GM10266 (cell line): Measurements from ENCODE around the gene SOX4.
"Not testable (repeated sequence)": the region's sequence is repeated elsewhere in the genome, so short reads cannot be mapped to it uniquely, and the experiment has no call there.

Source experiments
- DNase-seq: peaks from one replicate; pipeline ENCODE4 v3.0.0; 2012; ENCODE audit errors: extremely low spot score
- TF ChIP-seq, protein P1 (sequence below): IDR thresholded peaks from 2 replicates; pipeline ENCODE4 v1.5.1; 2012; ENCODE audit warnings: mild to moderate bottlenecking, low read depth; ENCODE audit not compliant: control insufficient read depth, insufficient read depth; ENCODE audit errors: missing control alignments

Gene SOX4

GRCh38 chr6:21593412-21593926 is at the start of gene SOX4:
Gene SOX4 (plus strand): TSS chr6:21593751. CDS start chr6:21594535, 784 bp downstream.
- peak; percentile 89 for DNase-seq
- TF ChIP-seq, protein P1, sequence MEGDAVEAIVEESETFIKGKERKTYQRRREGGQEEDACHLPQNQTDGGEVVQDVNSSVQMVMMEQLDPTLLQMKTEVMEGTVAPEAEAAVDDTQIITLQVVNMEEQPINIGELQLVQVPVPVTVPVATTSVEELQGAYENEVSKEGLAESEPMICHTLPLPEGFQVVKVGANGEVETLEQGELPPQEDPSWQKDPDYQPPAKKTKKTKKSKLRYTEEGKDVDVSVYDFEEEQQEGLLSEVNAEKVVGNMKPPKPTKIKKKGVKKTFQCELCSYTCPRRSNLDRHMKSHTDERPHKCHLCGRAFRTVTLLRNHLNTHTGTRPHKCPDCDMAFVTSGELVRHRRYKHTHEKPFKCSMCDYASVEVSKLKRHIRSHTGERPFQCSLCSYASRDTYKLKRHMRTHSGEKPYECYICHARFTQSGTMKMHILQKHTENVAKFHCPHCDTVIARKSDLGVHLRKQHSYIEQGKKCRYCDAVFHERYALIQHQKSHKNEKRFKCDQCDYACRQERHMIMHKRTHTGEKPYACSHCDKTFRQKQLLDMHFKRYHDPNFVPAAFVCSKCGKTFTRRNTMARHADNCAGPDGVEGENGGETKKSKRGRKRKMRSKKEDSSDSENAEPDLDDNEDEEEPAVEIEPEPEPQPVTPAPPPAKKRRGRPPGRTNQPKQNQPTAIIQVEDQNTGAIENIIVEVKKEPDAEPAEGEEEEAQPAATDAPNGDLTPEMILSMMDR = no peak

- DNase-seq = not testable (repeated sequence)
Observed at GRCh38 chr6:21552286-21552685, 41.3 kb upstream of the SOX4 start.

DNA sequence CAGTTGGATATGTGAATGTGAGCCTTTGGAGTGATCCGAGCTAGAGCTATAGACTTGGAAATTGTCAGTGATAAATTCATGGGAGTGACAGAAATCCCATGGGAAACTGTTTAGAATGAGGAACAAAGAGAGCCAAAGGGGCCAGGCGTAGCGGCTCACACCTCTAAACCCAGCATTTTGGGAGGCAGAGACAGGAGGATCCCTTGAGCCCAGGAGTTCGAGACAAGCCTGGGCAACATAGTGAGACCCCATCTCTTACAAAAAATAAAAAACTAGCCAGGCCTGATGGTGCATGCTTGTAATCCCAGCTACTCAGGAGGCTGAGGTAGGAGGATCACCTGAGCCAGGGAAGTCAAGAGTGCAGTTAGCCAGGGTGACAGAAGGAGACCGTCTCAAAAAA is 39.3 kb upstream of the SOX4 start:
- TF ChIP-seq, protein P1 = no peak
- no peak for DNase-seq

GRCh38 chr6:21555197-21555596 is 38.4 kb upstream of the SOX4 start:
- DNase-seq = no peak
- TF ChIP-seq, protein P1 = no peak

DNA sequence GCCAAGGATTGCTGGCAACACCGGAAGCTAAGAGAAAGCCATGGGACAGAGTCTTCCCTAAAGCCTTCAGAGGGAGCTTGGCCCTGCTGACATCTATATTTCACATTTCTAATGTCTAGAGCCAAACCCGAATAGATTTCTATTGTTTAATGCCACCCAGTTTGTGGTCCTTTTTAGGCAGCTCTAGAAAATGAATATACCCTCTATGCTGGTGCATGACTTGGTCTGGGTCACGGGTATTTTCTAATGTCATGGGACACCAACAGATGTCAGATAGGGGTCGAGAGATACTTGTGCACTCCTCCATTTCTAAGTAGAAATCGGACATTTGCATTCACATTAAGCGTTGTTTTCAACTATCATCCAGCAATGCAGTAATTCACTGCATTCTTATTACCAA is 37.0 kb upstream of the SOX4 start:
- TF ChIP-seq, protein P1 = no peak

GRCh38 chr6:21556968-21557721 is 36.4 kb upstream of the SOX4 start:
- TF ChIP-seq, protein P1 = no peak

More for the DNA sequence above, 37.0 kb upstream of the SOX4 start:
- DNase-seq = no peak

DNA sequence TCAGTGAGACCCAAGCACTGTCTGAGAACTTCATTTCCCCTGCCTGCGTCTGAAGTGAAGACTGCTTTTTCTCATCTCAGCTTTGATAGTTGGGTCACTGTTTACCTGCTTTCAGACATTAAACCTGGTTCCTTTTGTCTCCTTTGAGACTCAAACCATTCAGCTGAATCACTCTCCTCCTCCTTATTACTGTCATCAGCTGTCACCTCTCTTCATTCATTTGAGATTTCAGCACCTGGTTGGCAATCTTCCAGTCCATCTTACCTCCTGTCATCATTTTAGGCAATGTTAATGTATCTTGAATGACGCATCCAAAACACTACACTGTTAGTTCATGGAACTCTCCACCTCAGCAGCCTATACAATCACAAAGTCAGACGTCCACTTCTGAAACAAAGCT is 34.3 kb upstream of the SOX4 start:
- DNase-seq = no peak

More at GRCh38 chr6:21556968-21557721, 36.4 kb upstream of the SOX4 start:
- no peak for DNase-seq

More for the DNA sequence above, 34.3 kb upstream of the SOX4 start:
- TF ChIP-seq, protein P1 = no peak
